Endothelial cell of umbilical vein (primary cell): Measurements from ENCODE around the gene ADCY9.

Experiments used
- CTCF ChIP-seq, 2 donors: IDR thresholded peaks; 1 replicate in 1 of 2; 2 replicates in 1 of 2; pipeline ENCODE4 v1.5.1; 2011; ENCODE audit warnings: low read length in 2 of 2, mild to moderate bottlenecking in 2 of 2, moderate library complexity in 2 of 2, control low read depth in 1 of 2, inconsistent platforms in 1 of 2, low read depth in 1 of 2; ENCODE audit not compliant: insufficient read depth in 1 of 2; ENCODE audit errors: extremely low read depth in 1 of 2
- FOS ChIP-seq: IDR thresholded peaks from 2 replicates; pipeline ENCODE4 v1.6.1; 2011; ENCODE audit warnings: mild to moderate bottlenecking, low read length, moderate library complexity, borderline replicate concordance; ENCODE audit not compliant: insufficient read depth
- GATA2 ChIP-seq: IDR thresholded peaks from 2 replicates; pipeline ENCODE4 v1.7.0; 2011; ENCODE audit warnings: low read depth, mild to moderate bottlenecking, moderate library complexity, mixed read lengths, low read length; ENCODE audit not compliant: insufficient read length, insufficient read depth
- MAX ChIP-seq: IDR thresholded peaks from 2 replicates; pipeline ENCODE4 v1.6.1; 2011; ENCODE audit not compliant: insufficient read depth, insufficient read length
- MYC ChIP-seq: IDR thresholded peaks from one replicate; pipeline ENCODE4 v1.6.1; 2011; ENCODE audit warnings: mild to moderate bottlenecking, low read depth, low read length
- POLR2A ChIP-seq: IDR thresholded peaks from 2 replicates; pipeline ENCODE4 v1.6.1; 2012; ENCODE audit warnings: low read depth, mild to moderate bottlenecking, control low read depth, low read length
- POLR2AphosphoS5 ChIP-seq: IDR thresholded peaks from 2 replicates; pipeline ENCODE4 v1.6.1; 2012; ENCODE audit warnings: low read depth, mild to moderate bottlenecking, control low read depth, low read length, moderate library complexity; ENCODE audit not compliant: insufficient read depth

GRCh38 chr16:4087990-4088577 lies 28.2 kb downstream of the ADCY9 start:
- TF ChIP-seq CTCF (IDR thresholded peaks at IDR 0.05; ENCODE audit: extremely low read depth in 1 of 2, insufficient read depth in 1 of 2, low read depth in 1 of 2, low read length in 2 of 2) = no peak
- TF ChIP-seq MAX = no peak
- no peak for TF ChIP-seq GATA2
- no peak for TF ChIP-seq FOS
- TF ChIP-seq POLR2A = no peak
- no peak for TF ChIP-seq POLR2AphosphoS5
- no peak for TF ChIP-seq MYC
